Fibroblast of lung (primary cell): Measurements from ENCODE around the gene SULT1C3.

Experiments used
- CTCF ChIP-seq, 2 donors: IDR thresholded peaks in 1 of 2; conservative IDR thresholded peaks in 1 of 2; 1 replicate in 1 of 2; 2 replicates in 1 of 2; pipeline ENCODE4 v1.5.1; 2011 to 2012; ENCODE audit warnings: low read length in 2 of 2, control low read depth in 1 of 2, inconsistent platforms in 1 of 2, low read depth in 1 of 2, mild to moderate bottlenecking in 1 of 2
- EZH2 ChIP-seq: IDR thresholded peaks from 2 replicates; pipeline ENCODE4 v1.5.1; 2012; ENCODE audit warnings: low read length, control low read depth, mild to moderate bottlenecking; ENCODE audit errors: missing control alignments

GRCh38 chr2:108228537-108228936, 11.2 kb upstream of the SULT1C3 start:
- TF ChIP-seq CTCF (conservative IDR thresholded peaks at IDR 0.05 in 1 of 2, IDR thresholded peaks at IDR 0.05 in 1 of 2; ENCODE audit: low read depth in 1 of 2, low read length in 2 of 2) (no peak), EZH2 (no peak)
